HG03103 (cell line): ENCODE results near the gene MMADHC.

Experiments
- ATAC-seq: cut with Tn5 transposase; IDR thresholded peaks from one replicate; pipeline ENCODE4 v1.9.1; 2021; ENCODE audit warnings: low read depth; ENCODE audit not compliant: unreplicated experiment

The MMADHC gene

GRCh38 chr2:149559341-149560068, 28.1 kb downstream of the MMADHC start:
- no peak for ATAC-seq

GRCh38 chr2:149556452-149556851, 31.1 kb downstream of the MMADHC start:
- no peak for ATAC-seq

- no peak for ATAC-seq
Observed at GRCh38 chr2:149552830-149553229, 34.7 kb downstream of the MMADHC start.

GRCh38 chr2:149552226-149552625, 35.3 kb downstream of the MMADHC start:
- ATAC-seq: no peak

GRCh38 chr2:149544692-149545091, 42.9 kb downstream of the MMADHC start:
- ATAC-seq: no peak

GRCh38 chr2:149543845-149544244, 43.7 kb downstream of the MMADHC start:
- ATAC-seq: no peak

GRCh38 chr2:149540138-149540537, 47.4 kb downstream of the MMADHC start:
- ATAC-seq: no peak

GRCh38 chr2:149538138-149538833, 49.3 kb downstream of the MMADHC start:
- ATAC-seq: no peak

GRCh38 chr2:149537092-149537726, 50.4 kb downstream of the MMADHC start:
- ATAC-seq: no peak

- ATAC-seq: no peak
Observed at GRCh38 chr2:149536649-149537048, 50.9 kb downstream of the MMADHC start.

GRCh38 chr2:149534674-149535073, 52.9 kb downstream of the MMADHC start:
- ATAC-seq: no peak

- ATAC-seq: no peak
Observed at GRCh38 chr2:149528983-149529382, 58.6 kb downstream of the MMADHC start.

- ATAC-seq: no peak
Observed at GRCh38 chr2:149527998-149528755, 59.4 kb downstream of the MMADHC start.

- ATAC-seq: no peak
Observed at GRCh38 chr2:149526689-149527088, 60.9 kb downstream of the MMADHC start.

GRCh38 chr2:149525323-149525722, 62.3 kb downstream of the MMADHC start:
- ATAC-seq: no peak
